ENCODE results near the gene HBA2. TPM values are rescaled to one million over a fixed set of nuclear protein-coding genes. Genes with fewer than 3 reads are reported as not detected.

The HBA2 gene
- total RNA-seq, 1 experiment from 2014 or later: not detected

DNA sequence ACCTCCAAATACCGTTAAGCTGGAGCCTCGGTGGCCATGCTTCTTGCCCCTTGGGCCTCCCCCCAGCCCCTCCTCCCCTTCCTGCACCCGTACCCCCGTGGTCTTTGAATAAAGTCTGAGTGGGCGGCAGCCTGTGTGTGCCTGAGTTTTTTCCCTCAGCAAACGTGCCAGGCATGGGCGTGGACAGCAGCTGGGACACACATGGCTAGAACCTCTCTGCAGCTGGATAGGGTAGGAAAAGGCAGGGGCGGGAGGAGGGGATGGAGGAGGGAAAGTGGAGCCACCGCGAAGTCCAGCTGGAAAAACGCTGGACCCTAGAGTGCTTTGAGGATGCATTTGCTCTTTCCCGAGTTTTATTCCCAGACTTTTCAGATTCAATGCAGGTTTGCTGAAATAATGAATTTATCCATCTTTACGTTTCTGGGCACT, 4.7 kb downstream of the HBA2 start:
- Histone ChIP-seq H3K36me3 (ENCODE audit: control insufficient read depth, insufficient read depth, low read length) (no peaks in the 10 kb centered on the region), H3K27me3 (ENCODE audit: control insufficient read depth, insufficient read depth, low read length) (no peaks in the 10 kb centered on the region), H3K4me1 (ENCODE audit: control insufficient read depth, insufficient read depth, low read length) (peaks cover 6% of the 10 kb centered on the region; the same call in 1 of the 2 replicates), H3K9me3 (ENCODE audit: control insufficient read depth, insufficient read depth, low read depth, low read length) (no peaks in the 10 kb centered on the region), H3K4me3 (ENCODE audit: low read depth in 2 of 2, low read length in 2 of 2) (no peak overlapping the region), H3K27ac (ENCODE audit: low read length) (no peak overlapping the region)
- no peak for DNase-seq (ENCODE audit: low read depth, low spot score)
- no TSS peak for BruUV-seq (replicated peaks)
- ChIA-PET CTCF (interaction anchor here (0.8 kb wide), 1 partner anchor 80 kb away, joined by 4 read pairs; no protein-coding TSS in a partner anchor), POLR2A (interaction anchor here (0.6 kb wide), 1 partner anchor 188 kb away, joined by 5 read pairs; no protein-coding TSS in a partner anchor)
- ATAC-seq: no peak
- intact Hi-C loops (cut with micrococcal nuclease; ENCODE audit: unreplicated experiment) (no loop called here), in situ Hi-C loops (cut with HindIII; ENCODE audit: low pct_unique_long_range_greater_than_20kb, low sequenced_read_pairs) (no loop called here)
- TF ChIP-seq, protein P1, sequence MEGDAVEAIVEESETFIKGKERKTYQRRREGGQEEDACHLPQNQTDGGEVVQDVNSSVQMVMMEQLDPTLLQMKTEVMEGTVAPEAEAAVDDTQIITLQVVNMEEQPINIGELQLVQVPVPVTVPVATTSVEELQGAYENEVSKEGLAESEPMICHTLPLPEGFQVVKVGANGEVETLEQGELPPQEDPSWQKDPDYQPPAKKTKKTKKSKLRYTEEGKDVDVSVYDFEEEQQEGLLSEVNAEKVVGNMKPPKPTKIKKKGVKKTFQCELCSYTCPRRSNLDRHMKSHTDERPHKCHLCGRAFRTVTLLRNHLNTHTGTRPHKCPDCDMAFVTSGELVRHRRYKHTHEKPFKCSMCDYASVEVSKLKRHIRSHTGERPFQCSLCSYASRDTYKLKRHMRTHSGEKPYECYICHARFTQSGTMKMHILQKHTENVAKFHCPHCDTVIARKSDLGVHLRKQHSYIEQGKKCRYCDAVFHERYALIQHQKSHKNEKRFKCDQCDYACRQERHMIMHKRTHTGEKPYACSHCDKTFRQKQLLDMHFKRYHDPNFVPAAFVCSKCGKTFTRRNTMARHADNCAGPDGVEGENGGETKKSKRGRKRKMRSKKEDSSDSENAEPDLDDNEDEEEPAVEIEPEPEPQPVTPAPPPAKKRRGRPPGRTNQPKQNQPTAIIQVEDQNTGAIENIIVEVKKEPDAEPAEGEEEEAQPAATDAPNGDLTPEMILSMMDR (IDR thresholded peaks at IDR 0.05): no peak
- TF ChIP-seq, protein P2, sequence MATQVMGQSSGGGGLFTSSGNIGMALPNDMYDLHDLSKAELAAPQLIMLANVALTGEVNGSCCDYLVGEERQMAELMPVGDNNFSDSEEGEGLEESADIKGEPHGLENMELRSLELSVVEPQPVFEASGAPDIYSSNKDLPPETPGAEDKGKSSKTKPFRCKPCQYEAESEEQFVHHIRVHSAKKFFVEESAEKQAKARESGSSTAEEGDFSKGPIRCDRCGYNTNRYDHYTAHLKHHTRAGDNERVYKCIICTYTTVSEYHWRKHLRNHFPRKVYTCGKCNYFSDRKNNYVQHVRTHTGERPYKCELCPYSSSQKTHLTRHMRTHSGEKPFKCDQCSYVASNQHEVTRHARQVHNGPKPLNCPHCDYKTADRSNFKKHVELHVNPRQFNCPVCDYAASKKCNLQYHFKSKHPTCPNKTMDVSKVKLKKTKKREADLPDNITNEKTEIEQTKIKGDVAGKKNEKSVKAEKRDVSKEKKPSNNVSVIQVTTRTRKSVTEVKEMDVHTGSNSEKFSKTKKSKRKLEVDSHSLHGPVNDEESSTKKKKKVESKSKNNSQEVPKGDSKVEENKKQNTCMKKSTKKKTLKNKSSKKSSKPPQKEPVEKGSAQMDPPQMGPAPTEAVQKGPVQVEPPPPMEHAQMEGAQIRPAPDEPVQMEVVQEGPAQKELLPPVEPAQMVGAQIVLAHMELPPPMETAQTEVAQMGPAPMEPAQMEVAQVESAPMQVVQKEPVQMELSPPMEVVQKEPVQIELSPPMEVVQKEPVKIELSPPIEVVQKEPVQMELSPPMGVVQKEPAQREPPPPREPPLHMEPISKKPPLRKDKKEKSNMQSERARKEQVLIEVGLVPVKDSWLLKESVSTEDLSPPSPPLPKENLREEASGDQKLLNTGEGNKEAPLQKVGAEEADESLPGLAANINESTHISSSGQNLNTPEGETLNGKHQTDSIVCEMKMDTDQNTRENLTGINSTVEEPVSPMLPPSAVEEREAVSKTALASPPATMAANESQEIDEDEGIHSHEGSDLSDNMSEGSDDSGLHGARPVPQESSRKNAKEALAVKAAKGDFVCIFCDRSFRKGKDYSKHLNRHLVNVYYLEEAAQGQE (IDR thresholded peaks at IDR 0.05; ENCODE audit: insufficient read depth in 1 of 2, low read depth in 2 of 2, low read length in 1 of 2): no peak
- TF ChIP-seq TCF7L2 (IDR thresholded peaks at IDR 0.05; ENCODE audit: low read depth, low read length) (no peak), POLR2AphosphoS5 (IDR thresholded peaks at IDR 0.05; ENCODE audit: low read depth, low read length) (no peak), SIN3A (IDR thresholded peaks at IDR 0.05; ENCODE audit: borderline replicate concordance, insufficient read depth, low read depth, low read length) (no peak)

DNA sequence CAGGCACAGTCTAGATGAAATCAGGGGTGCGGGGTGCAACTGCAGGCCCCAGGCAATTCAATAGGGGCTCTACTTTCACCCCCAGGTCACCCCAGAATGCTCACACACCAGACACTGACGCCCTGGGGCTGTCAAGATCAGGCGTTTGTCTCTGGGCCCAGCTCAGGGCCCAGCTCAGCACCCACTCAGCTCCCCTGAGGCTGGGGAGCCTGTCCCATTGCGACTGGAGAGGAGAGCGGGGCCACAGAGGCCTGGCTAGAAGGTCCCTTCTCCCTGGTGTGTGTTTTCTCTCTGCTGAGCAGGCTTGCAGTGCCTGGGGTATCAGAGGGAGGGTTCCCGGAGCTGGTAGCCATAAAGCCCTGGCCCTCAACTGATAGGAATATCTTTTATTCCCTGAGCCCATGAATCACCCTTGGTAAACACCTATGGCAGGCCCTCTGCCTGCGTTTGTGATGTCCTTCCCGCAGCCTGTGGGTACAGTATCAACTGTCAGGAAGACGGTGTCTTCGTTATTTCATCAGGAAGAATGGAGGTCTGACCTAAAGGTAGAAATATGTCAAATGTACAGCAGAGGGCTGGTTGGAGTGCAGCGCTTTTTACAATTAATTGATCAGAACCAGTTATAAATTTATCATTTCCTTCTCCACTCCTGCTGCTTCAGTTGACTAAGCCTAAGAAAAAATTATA, 5.4 kb downstream of the HBA2 start:
- CTCF ChIA-PET: interaction anchor here (0.8 kb wide), 1 partner anchor 80 kb away, joined by 4 read pairs; no protein-coding TSS in a partner anchor
- DNase-seq (ENCODE audit: low read depth, low spot score) (no peak), ATAC-seq (no peak)

More for the DNA sequence above, 5.4 kb downstream of the HBA2 start:
- TF ChIP-seq, protein P2 (IDR thresholded peaks at IDR 0.05; ENCODE audit: insufficient read depth in 1 of 2, low read depth in 2 of 2, low read length in 1 of 2): no peak
- TF ChIP-seq POLR2AphosphoS5 (IDR thresholded peaks at IDR 0.05; ENCODE audit: low read depth, low read length) (no peak), SIN3A (IDR thresholded peaks at IDR 0.05; ENCODE audit: borderline replicate concordance, insufficient read depth, low read depth, low read length) (no peak), TCF7L2 (IDR thresholded peaks at IDR 0.05; ENCODE audit: low read depth, low read length) (no peak)
- TF ChIP-seq, protein P1 (IDR thresholded peaks at IDR 0.05): no peak
- in situ Hi-C loops (cut with HindIII; ENCODE audit: low pct_unique_long_range_greater_than_20kb, low sequenced_read_pairs) (no loop called here), intact Hi-C loops (cut with micrococcal nuclease; ENCODE audit: unreplicated experiment) (no loop called here)
- no peaks in the 10 kb centered on the region for H3K9me3 ChIP-seq (ENCODE audit: control insufficient read depth, insufficient read depth, low read depth, low read length)
- no peak overlapping the region for H3K27ac ChIP-seq (ENCODE audit: low read length)
- H3K36me3 ChIP-seq (ENCODE audit: control insufficient read depth, insufficient read depth, low read length): no peaks in the 10 kb centered on the region
- no peak overlapping the region for H3K4me3 ChIP-seq (ENCODE audit: low read depth in 2 of 2, low read length in 2 of 2)
- H3K4me1 ChIP-seq (ENCODE audit: control insufficient read depth, insufficient read depth, low read length): peaks cover 6% of the 10 kb centered on the region; the same call in 1 of the 2 replicates
- no peaks in the 10 kb centered on the region for H3K27me3 ChIP-seq (ENCODE audit: control insufficient read depth, insufficient read depth, low read length)
- POLR2A ChIA-PET: no interaction called here
- BruUV-seq (replicated peaks): no TSS peak
